HG03175 (cell line): ENCODE data around the gene HPS4.

Experiments used
- ATAC-seq: cut with Tn5 transposase; IDR thresholded peaks from one replicate; pipeline ENCODE4 v1.9.1; 2021; ENCODE audit warnings: mild to moderate bottlenecking, moderate library complexity; ENCODE audit not compliant: unreplicated experiment

The HPS4 gene

GRCh38 chr22:26470807-26471206, 12.8 kb downstream of the HPS4 start:
- ATAC-seq = no peak

GRCh38 chr22:26466196-26466595, 17.4 kb downstream of the HPS4 start:
- no peak for ATAC-seq

- no peak for ATAC-seq
Measured at GRCh38 chr22:26464312-26464711, 19.3 kb downstream of the HPS4 start.

GRCh38 chr22:26463688-26464087, 19.9 kb downstream of the HPS4 start:
- ATAC-seq = no peak

- no peak for ATAC-seq
Measured at GRCh38 chr22:26463101-26463661, 20.4 kb downstream of the HPS4 start.

- ATAC-seq = no peak
Measured at GRCh38 chr22:26462641-26463040, 20.9 kb downstream of the HPS4 start.

GRCh38 chr22:26462051-26462450, 21.5 kb downstream of the HPS4 start:
- no peak for ATAC-seq

GRCh38 chr22:26461188-26461810, 22.3 kb downstream of the HPS4 start:
- ATAC-seq = no peak

GRCh38 chr22:26460202-26460601, 23.4 kb downstream of the HPS4 start:
- no peak for ATAC-seq

GRCh38 chr22:26457661-26458272, 25.8 kb downstream of the HPS4 start:
- ATAC-seq = no peak

- ATAC-seq = no peak
Measured at GRCh38 chr22:26453812-26454500, 29.6 kb downstream of the HPS4 start.

- no peak for ATAC-seq
Measured at GRCh38 chr22:26453216-26453615, 30.4 kb downstream of the HPS4 start.

- ATAC-seq = no peak
Measured at GRCh38 chr22:26452236-26453016, 31.2 kb downstream of the HPS4 start.

- ATAC-seq = no peak
Measured at GRCh38 chr22:26450453-26451185, 33.0 kb downstream of the HPS4 start.

- no peak for ATAC-seq
Measured at GRCh38 chr22:26448941-26449340, 34.6 kb downstream of the HPS4 start.

- ATAC-seq = no peak
Measured at GRCh38 chr22:26448334-26448733, 35.2 kb downstream of the HPS4 start.

GRCh38 chr22:26447584-26448329, 35.8 kb downstream of the HPS4 start:
- ATAC-seq = no peak

- ATAC-seq = no peak
Measured at GRCh38 chr22:26446808-26447515, 36.6 kb downstream of the HPS4 start.

- no peak for ATAC-seq
Measured at GRCh38 chr22:26445577-26446275, 37.9 kb downstream of the HPS4 start.
